Loucy (cell line): ENCODE measurements around the gene HCN1.

Experiments
- H2AFZ ChIP-seq: fragments of 200-600 bp; sonication (generic); 2 replicates; pipeline ENCODE4 v1.6.0; 2016; ENCODE audit warnings: antibody characterized with exemption, mild to moderate bottlenecking, low read length, moderate library complexity
- H3F3A ChIP-seq: fragments of 200-600 bp; 2 replicates; pipeline ENCODE4 v1.6.0; 2016; ENCODE audit warnings: antibody characterized with exemption, low read depth, mild to moderate bottlenecking
- H3K27me3 ChIP-seq: fragments of 200-600 bp; sonication (generic); 2 replicates; pipeline ENCODE4 v1.6.1; 2014; ENCODE audit warnings: low read length, mild to moderate bottlenecking; ENCODE audit not compliant: insufficient read depth, poor library complexity, severe bottlenecking
- H3K36me3 ChIP-seq: fragments of 200-600 bp; sonication (generic); 2 replicates; pipeline ENCODE4 v1.6.1; 2016; ENCODE audit warnings: low read length; ENCODE audit not compliant: insufficient read depth
- H3K4me1 ChIP-seq: fragments of 200-600 bp; sonication (generic); 2 replicates; pipeline ENCODE4 v1.5.1; 2014; ENCODE audit warnings: low read length, mild to moderate bottlenecking; ENCODE audit not compliant: insufficient read depth, poor library complexity, severe bottlenecking
- H3K4me2 ChIP-seq: fragments of 200-600 bp; sonication (generic); 2 replicates; pipeline ENCODE4 v1.6.0; 2014; ENCODE audit warnings: antibody characterized with exemption, low read length, low read depth, mild to moderate bottlenecking; ENCODE audit not compliant: poor library complexity, severe bottlenecking
- H3K4me3 ChIP-seq: fragments of 200-600 bp; sonication (generic); 2 replicates; pipeline ENCODE4 v1.5.1; 2014; ENCODE audit warnings: low read length, mild to moderate bottlenecking, mixed read lengths; ENCODE audit not compliant: poor library complexity, severe bottlenecking
- H3K79me2 ChIP-seq: fragments of 200-600 bp; sonication (generic); 2 replicates; pipeline ENCODE4 v1.6.1; 2014; ENCODE audit warnings: low read length; ENCODE audit not compliant: insufficient read depth
- H3K9ac ChIP-seq: fragments of 200-600 bp; sonication (generic); 2 replicates; pipeline ENCODE4 v1.6.0; 2014; ENCODE audit warnings: mild to moderate bottlenecking, low read depth, low read length, moderate library complexity; ENCODE audit not compliant: poor library complexity, severe bottlenecking
- H3K9me2 ChIP-seq: fragments of 200-600 bp; sonication (generic); replicated peaks from 2 replicates; pipeline ENCODE4 v1.6.1; 2016; ENCODE audit warnings: low read depth, low read length, mixed read lengths
- H3K9me3 ChIP-seq: fragments of 200-600 bp; sonication (generic); 2 replicates; pipeline ENCODE4 v1.6.1; 2014; ENCODE audit warnings: mild to moderate bottlenecking, antibody characterized with exemption, low read length, low read depth; ENCODE audit not compliant: insufficient read depth
- H4K20me1 ChIP-seq: fragments of 200-600 bp; sonication (generic); 2 replicates; pipeline ENCODE4 v1.6.0; 2014; ENCODE audit warnings: antibody characterized with exemption, low read length, mild to moderate bottlenecking; ENCODE audit not compliant: insufficient read depth, poor library complexity, severe bottlenecking
- EZH2phosphoT487 ChIP-seq: fragments of 200-600 bp; IDR thresholded peaks from 2 replicates; pipeline ENCODE4 v1.6.1; 2018; ENCODE audit warnings: antibody characterized with exemption, mild to moderate bottlenecking, moderate library complexity, borderline replicate concordance
- TF ChIP-seq, protein P1 (sequence below): fragments of 200-600 bp; sonication (generic); conservative IDR thresholded peaks from 2 replicates; pipeline ENCODE4 v1.5.1; 2014; ENCODE audit warnings: mild to moderate bottlenecking, antibody characterized with exemption, low read length

The HCN1 gene

DNA sequence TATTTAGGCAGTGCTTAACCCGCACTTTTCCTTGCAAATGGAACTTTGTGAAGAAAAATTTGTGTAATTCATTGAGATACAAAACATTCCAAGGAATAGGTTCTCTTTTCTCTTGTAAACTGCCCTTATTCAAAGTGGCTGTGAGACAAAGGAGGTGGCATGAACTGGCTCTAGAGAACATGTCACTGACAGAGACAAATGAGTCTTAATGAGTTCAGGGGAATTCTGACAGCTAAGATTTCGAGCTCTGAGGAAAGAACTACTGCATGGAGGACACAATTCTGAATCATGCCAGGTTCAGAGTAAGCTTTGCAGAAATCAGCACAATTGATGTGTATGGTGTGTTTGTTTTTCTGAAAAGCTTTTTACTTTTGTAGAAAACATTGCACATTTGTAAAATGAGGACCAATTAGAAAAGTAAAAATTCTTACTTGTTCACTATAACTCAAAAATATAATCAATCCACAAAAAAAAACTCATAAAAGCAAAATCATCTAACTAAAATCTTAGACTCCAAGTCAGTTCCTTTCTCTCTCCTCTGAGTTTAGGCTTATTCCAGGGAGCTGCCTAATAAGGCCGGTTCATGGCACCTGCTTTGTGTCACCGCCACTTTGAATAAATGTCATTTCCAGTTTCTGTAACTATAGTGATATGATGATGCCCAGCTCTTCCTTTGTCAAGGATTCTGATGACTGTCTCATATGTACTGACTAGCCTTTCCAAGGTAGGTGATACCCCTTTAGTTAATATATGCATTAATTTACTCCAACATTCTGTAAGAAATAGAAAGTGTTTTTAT is 163.2 kb downstream of the HCN1 start:
- Histone ChIP-seq H3K4me2 (no peak overlapping the region), H3K79me2 (no peaks in the 10 kb centered on the region), H3K9me2 (no peaks in the 10 kb centered on the region), H3F3A (no peaks in the 10 kb centered on the region), H3K36me3 (no peaks in the 10 kb centered on the region), H3K27me3 (no peaks in the 10 kb centered on the region), H3K4me3 (no peak overlapping the region), H3K9me3 (no peaks in the 10 kb centered on the region), H4K20me1 (no peaks in the 10 kb centered on the region), H2AFZ (no peak overlapping the region), H3K4me1 (no peaks in the 10 kb centered on the region), H3K9ac (no peak overlapping the region)
- TF ChIP-seq, protein P1, sequence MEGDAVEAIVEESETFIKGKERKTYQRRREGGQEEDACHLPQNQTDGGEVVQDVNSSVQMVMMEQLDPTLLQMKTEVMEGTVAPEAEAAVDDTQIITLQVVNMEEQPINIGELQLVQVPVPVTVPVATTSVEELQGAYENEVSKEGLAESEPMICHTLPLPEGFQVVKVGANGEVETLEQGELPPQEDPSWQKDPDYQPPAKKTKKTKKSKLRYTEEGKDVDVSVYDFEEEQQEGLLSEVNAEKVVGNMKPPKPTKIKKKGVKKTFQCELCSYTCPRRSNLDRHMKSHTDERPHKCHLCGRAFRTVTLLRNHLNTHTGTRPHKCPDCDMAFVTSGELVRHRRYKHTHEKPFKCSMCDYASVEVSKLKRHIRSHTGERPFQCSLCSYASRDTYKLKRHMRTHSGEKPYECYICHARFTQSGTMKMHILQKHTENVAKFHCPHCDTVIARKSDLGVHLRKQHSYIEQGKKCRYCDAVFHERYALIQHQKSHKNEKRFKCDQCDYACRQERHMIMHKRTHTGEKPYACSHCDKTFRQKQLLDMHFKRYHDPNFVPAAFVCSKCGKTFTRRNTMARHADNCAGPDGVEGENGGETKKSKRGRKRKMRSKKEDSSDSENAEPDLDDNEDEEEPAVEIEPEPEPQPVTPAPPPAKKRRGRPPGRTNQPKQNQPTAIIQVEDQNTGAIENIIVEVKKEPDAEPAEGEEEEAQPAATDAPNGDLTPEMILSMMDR: no peak
- no peak for TF ChIP-seq EZH2phosphoT487

DNA sequence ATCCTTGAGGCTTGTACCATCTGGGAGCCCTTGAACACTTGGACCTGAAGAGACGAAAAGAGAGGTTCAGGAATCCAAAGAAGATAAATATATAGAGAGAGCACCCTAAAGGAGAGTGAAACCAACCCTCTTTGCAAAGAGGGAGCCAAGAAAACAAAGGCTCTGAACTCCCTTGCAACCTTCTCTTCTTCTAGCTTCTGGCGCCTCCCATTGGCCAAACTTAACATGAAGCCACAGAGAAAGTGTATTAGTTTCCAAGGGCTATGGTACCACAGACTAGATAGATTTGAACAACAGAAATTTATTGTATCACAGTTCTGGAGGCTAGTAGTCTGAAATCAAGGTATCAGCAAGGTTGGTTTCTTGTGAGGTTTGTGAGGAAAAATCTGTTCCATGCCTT is 175.1 kb downstream of the HCN1 start:
- Histone ChIP-seq H3K4me1 (no peaks in the 10 kb centered on the region), H2AFZ (no peak overlapping the region), H3K27me3 (no peaks in the 10 kb centered on the region), H3K9ac (no peak overlapping the region), H4K20me1 (no peaks in the 10 kb centered on the region), H3K9me3 (no peaks in the 10 kb centered on the region), H3F3A (no peaks in the 10 kb centered on the region), H3K79me2 (no peaks in the 10 kb centered on the region), H3K4me2 (no peak overlapping the region), H3K36me3 (no peaks in the 10 kb centered on the region), H3K9me2 (no peaks in the 10 kb centered on the region), H3K4me3 (no peak overlapping the region)
- TF ChIP-seq, protein P1: peak; percentile 57
- no peak for TF ChIP-seq EZH2phosphoT487

DNA sequence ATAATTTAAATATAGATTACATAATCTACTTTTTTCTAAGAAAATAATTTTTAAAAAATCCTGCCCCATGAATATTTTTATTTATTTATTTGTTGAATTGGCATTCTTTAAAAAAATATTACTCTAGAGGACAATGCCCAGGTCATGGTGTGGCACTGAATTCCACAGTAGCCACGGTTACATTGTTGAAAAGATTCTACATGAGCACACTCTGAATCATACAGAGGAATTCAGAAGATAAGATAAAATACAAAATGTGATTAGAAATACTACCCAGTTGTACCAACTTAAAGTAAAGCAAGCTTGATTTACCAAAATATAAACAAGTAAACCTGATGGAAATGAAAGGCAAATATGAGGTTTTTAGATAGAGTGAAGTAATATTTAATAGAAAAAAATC is 183.7 kb downstream of the HCN1 start:
- Histone ChIP-seq H3K9ac (no peak overlapping the region), H3K4me2 (no peak overlapping the region), H3K27me3 (no peaks in the 10 kb centered on the region), H2AFZ (no peak overlapping the region), H3F3A (no peaks in the 10 kb centered on the region), H3K36me3 (no peaks in the 10 kb centered on the region), H3K4me1 (no peaks in the 10 kb centered on the region), H4K20me1 (no peaks in the 10 kb centered on the region), H3K4me3 (no peak overlapping the region), H3K9me2 (no peaks in the 10 kb centered on the region), H3K9me3 (0 out of 2 replicates have a peak, but pooled peaks cover 2% of the 10 kb centered on the region), H3K79me2 (no peaks in the 10 kb centered on the region)
- TF ChIP-seq, protein P1: no peak
- TF ChIP-seq EZH2phosphoT487: no peak
